A549 (cell line): ENCODE data around the gene ERFE. TPM values are rescaled to one million over a fixed set of nuclear protein-coding genes. Genes with fewer than 3 reads are reported as not detected.

Source experiments
- ATAC-seq, 2 experiments: fragments of 200-7000 bp in 1 of 2; fragments of >200 bp in 1 of 2; cut with Nextera tagmentation in 1 of 2; cut with Tn5 transposase in 1 of 2; 3 replicates each; pipeline versions ENCODE4 v1.8.0 to v1.9.1; 2018 to 2020; ENCODE audit warnings: mild to moderate bottlenecking in 1 of 2, moderate library complexity in 1 of 2
- CTCF ChIA-PET: fragments of 300-600 bp; sonication (Branson Sonifier 250); formaldehyde crosslinking; extraction: SDS; loops from one replicate; lab custom pipeline; 2021; ENCODE audit warnings: antibody characterized with exemption, inconsistent platforms; lab: Yijun Ruan, JAX
- POLR2A ChIA-PET: fragments of 350-600 bp; formaldehyde crosslinking; extraction: SDS; loops from one replicate; lab custom pipeline; 2021; ENCODE audit warnings: antibody characterized with exemption, inconsistent platforms; lab: Yijun Ruan, JAX
- DNase-seq, 2 experiments: peaks; one replicate each; pipeline versions ENCODE4 v3.0.0 to v3.0.0-alpha.2; 2011 to 2016; ENCODE audit warnings: low read depth in 1 of 2, low spot score in 1 of 2
- FAIRE-seq: peaks from 2 replicates; lab custom pipeline; 2011; peaks lifted over from hg19 to GRCh38; lab: Jason Lieb, UNC
- H3K27ac ChIP-seq, 2 experiments: fragments of >200 bp; sonication (Bioruptor Twin); formaldehyde crosslinking; 3 replicates each; pipeline ENCODE4 v1.5.1; 2016 to 2017
- H3K4me1 ChIP-seq: fragments of >200 bp; sonication (Bioruptor Twin); formaldehyde crosslinking; 3 replicates; pipeline ENCODE4 v1.6.1; 2016
- H3K4me2 ChIP-seq: fragments of >200 bp; sonication (Bioruptor Twin); formaldehyde crosslinking; 3 replicates; pipeline ENCODE4 v1.6.1; 2016
- H3K4me3 ChIP-seq: fragments of >200 bp; sonication (Bioruptor Twin); formaldehyde crosslinking; 3 replicates; pipeline ENCODE4 v1.5.1; 2016
- H3K9me3 ChIP-seq: fragments of >200 bp; sonication (Bioruptor Twin); formaldehyde crosslinking; 3 replicates; pipeline ENCODE4 v1.6.1; 2016
- CEBPB ChIP-seq, 2 experiments: fragments of >200 bp in 1 of 2; sonication (Bioruptor Twin) in 1 of 2; formaldehyde crosslinking in 1 of 2; IDR thresholded peaks; 2 replicates each; pipeline ENCODE4 v1.6.1; 2012 to 2016
- CHD2 ChIP-seq: fragments of 150-350 bp; IDR thresholded peaks from 2 replicates; pipeline ENCODE4 v1.6.1; 2014; ENCODE audit warnings: low read length; ENCODE audit not compliant: partially characterized antibody
- CTCF ChIP-seq: fragments of >200 bp; sonication (Bioruptor Twin); formaldehyde crosslinking; IDR thresholded peaks from 3 replicates; pipeline ENCODE4 v1.5.1; 2016
- EHF ChIP-seq: fragments of 250-450 bp; sonication (Bioruptor Pico); IDR thresholded peaks from 2 replicates; pipeline ENCODE4 v1.5.0; 2020; ENCODE audit warnings: mild to moderate bottlenecking
- EHMT2 ChIP-seq: fragments of 200-600 bp; sonication (generic); IDR thresholded peaks from 2 replicates; pipeline ENCODE4 v1.6.1; 2016; ENCODE audit warnings: antibody characterized with exemption, low read depth, mild to moderate bottlenecking, moderate library complexity
- EP300 ChIP-seq, 2 experiments: fragments of >200 bp; sonication (Bioruptor Twin); formaldehyde crosslinking; IDR thresholded peaks; 2 replicates in 1 of 2; 3 replicates in 1 of 2; pipeline ENCODE4 v1.6.1; 2016 to 2017
- FOSB ChIP-seq: fragments of 250-450 bp; sonication (Bioruptor Pico); IDR thresholded peaks from 2 replicates; pipeline ENCODE4 v1.5.0; 2020; ENCODE audit warnings: mild to moderate bottlenecking, moderate library complexity
- FOSL2 ChIP-seq, 2 experiments: fragments of 450-650 bp in 1 of 2; fragments of >200 bp in 1 of 2; sonication (Bioruptor Twin) in 1 of 2; formaldehyde crosslinking; IDR thresholded peaks; 2 replicates each; pipeline versions ENCODE4 v1.5.0 to v1.6.1; 2016 to 2020; ENCODE audit warnings: mild to moderate bottlenecking in 1 of 2, moderate library complexity in 1 of 2
- HDAC2 ChIP-seq: fragments of 200-600 bp; sonication (generic); IDR thresholded peaks from 2 replicates; pipeline ENCODE4 v1.6.1; 2016
- HOXA7 ChIP-seq: fragments of 250-450 bp; sonication (Bioruptor Pico); IDR thresholded peaks from 2 replicates; pipeline ENCODE4 v1.5.0; 2020; ENCODE audit warnings: mild to moderate bottlenecking, moderate library complexity
- JUN ChIP-seq, 2 experiments: fragments of >200 bp; sonication (Bioruptor Twin); formaldehyde crosslinking; IDR thresholded peaks; 2 replicates in 1 of 2; 3 replicates in 1 of 2; pipeline ENCODE4 v1.6.1; 2016 to 2017
- MAX ChIP-seq: IDR thresholded peaks from 2 replicates; pipeline ENCODE4 v1.6.1; 2012
- NFE2L2 ChIP-seq: fragments of 150-350 bp; conservative IDR thresholded peaks from 2 replicates; pipeline ENCODE4 v1.6.1; 2014; ENCODE audit warnings: low read length
- POLR2A ChIP-seq: IDR thresholded peaks from 2 replicates; pipeline ENCODE4 v1.6.1; 2012; ENCODE audit warnings: mild to moderate bottlenecking, low read length
- RAD21 ChIP-seq, 2 experiments: fragments of >200 bp in 1 of 2; sonication (Bioruptor Twin) in 1 of 2; formaldehyde crosslinking in 1 of 2; IDR thresholded peaks in 1 of 2; conservative IDR thresholded peaks in 1 of 2; 2 replicates in 1 of 2; 3 replicates in 1 of 2; pipeline ENCODE4 v1.6.1; 2012 to 2018; ENCODE audit warnings: inconsistent platforms in 1 of 2
- RFX5 ChIP-seq: fragments of 450-650 bp; IDR thresholded peaks from 2 replicates; pipeline ENCODE4 v1.7.1; 2014; ENCODE audit warnings: antibody characterized with exemption, mild to moderate bottlenecking, moderate library complexity
- SMC3 ChIP-seq: fragments of >200 bp; sonication (Bioruptor Twin); formaldehyde crosslinking; IDR thresholded peaks from 3 replicates; pipeline ENCODE4 v1.6.1; 2018; ENCODE audit warnings: inconsistent platforms
- TFCP2L1 ChIP-seq: fragments of 250-450 bp; sonication (Bioruptor Pico); IDR thresholded peaks from 2 replicates; pipeline ENCODE4 v1.5.0; 2021; ENCODE audit warnings: mild to moderate bottlenecking
- USF2 ChIP-seq: fragments of 450-650 bp; IDR thresholded peaks from 2 replicates; pipeline ENCODE4 v1.6.1; 2014; ENCODE audit warnings: antibody characterized with exemption
- ZC3H11A ChIP-seq: fragments of 450-650 bp; IDR thresholded peaks from 2 replicates; pipeline ENCODE4 v1.6.1; 2014; ENCODE audit warnings: antibody characterized with exemption, mild to moderate bottlenecking
- ZNF302 ChIP-seq: fragments of 250-450 bp; sonication (Bioruptor Pico); IDR thresholded peaks from 2 replicates; pipeline ENCODE4 v1.9.0; 2021; ENCODE audit warnings: inconsistent platforms, mild to moderate bottlenecking, moderate library complexity
- ZSCAN20 ChIP-seq: fragments of 250-450 bp; sonication (Bioruptor Pico); IDR thresholded peaks from 2 replicates; pipeline ENCODE4 v1.8.0; 2022; ENCODE audit warnings: mild to moderate bottlenecking, moderate library complexity
- WGBS: methylation state at CpG from one replicate; pipeline ENCODE4 v1.1.6; 2017; ENCODE audit errors: missing lambda C conversion rate; 5-methylcytosine and 5-hydroxymethylcytosine counted together
- polyA minus RNA-seq: library from RNA; depleted of rRNA, polyadenylated mRNA; stranded (reverse); fragments of >200 nt; gene quantifications from 2 replicates; pipeline ENCODE4 v1.2.3, GENCODE V29; 2011; rRNA and poly(A)+ RNA removed
- polyA plus RNA-seq, 4 experiments: library from polyadenylated mRNA; depleted of rRNA in 3 of 4; stranded (reverse); fragments of >200 nt; fragmentation: RNase III in 1 of 4; extraction: RNeasy Plus Mini Kit Qiagen cat#74134 plus additional on column Dnase treatment in 1 of 4; gene quantifications; 2 replicates in 3 of 4; 3 replicates in 1 of 4; pipeline ENCODE4 v1.2.3, GENCODE V29; 2011 to 2017
- TF ChIP-seq, protein P1 (sequence below): IDR thresholded peaks from 2 replicates; pipeline ENCODE4 v1.6.1; 2012

ERFE gene
- polyA plus RNA-seq (2011; rRNA removed) = 2.6 and 3.7 TPM in 2 replicates
- polyA plus RNA-seq (2012; cell fraction: cytosol; rRNA removed) = 4.6 and 6.8 TPM in 2 replicates
- polyA plus RNA-seq (2012; cell fraction: nucleus; rRNA removed) = 11.7 and 15.4 TPM in 2 replicates
- polyA plus RNA-seq (2017; fragmentation: RNase III; extraction: RNeasy Plus Mini Kit Qiagen cat#74134 plus additional on column Dnase treatment) = 2.0 to 3.6 TPM (median 2.6 TPM) in 3 replicates
- polyA minus RNA-seq = 1.7 and 2.4 TPM in 2 replicates

GRCh38 chr2:238158509-238159070 lies at the start of gene ERFE:
TSS of gene ERFE (plus strand) at chr2:238158970. CDS start at chr2:238159008, 38 bp downstream.
- ATAC-seq (peak; percentile 40 to 66; a peak in 5 of 6 replicates), FAIRE-seq (no peak), DNase-seq (peak; percentile 49 to 58)
- 59% methylated on average over 18 of the region's 61 CpGs for WGBS
- Histone ChIP-seq H3K9me3 (no peaks in the 10 kb centered on the region), H3K4me2 (peak within 1 kb of the TSS; percentile 92), H3K4me1 (peaks cover 15% of the 10 kb centered on the region; the same call in 2 of the 3 replicates), H3K4me3 (peak within 1 kb of the TSS; percentile 59), H3K27ac (peak within 1 kb of the TSS; percentile 72 to 98)
- ChIA-PET CTCF (interaction anchor here (0.8 to 2.7 kb wide), 5 partner anchors 16 to 231 kb away, joined by 3 to 15 read pairs (median 4); no protein-coding TSS in a partner anchor), POLR2A (no interaction called here)
- TF ChIP-seq CTCF = peak; percentile 64
- 0 out of 2 replicates have a peak, but pooled peaks have one; percentile 13 for TF ChIP-seq POLR2A
- TF ChIP-seq FOSB (CRISPR knock-in tag) = no peak
- peak; percentile 45; the same call in 1 of the 2 replicates for TF ChIP-seq MAX
- peak; percentile 66 for TF ChIP-seq SMC3
- TF ChIP-seq RAD21 (conservative IDR thresholded peaks at IDR 0.05 in 1 of 2, IDR thresholded peaks at IDR 0.05 in 1 of 2) = peak in 1 of 2 experiments; percentile 46; a peak in 3 of 5 replicates
- no peak for TF ChIP-seq EHMT2
- no peak for TF ChIP-seq ZNF302 (CRISPR knock-in tag)

DNA sequence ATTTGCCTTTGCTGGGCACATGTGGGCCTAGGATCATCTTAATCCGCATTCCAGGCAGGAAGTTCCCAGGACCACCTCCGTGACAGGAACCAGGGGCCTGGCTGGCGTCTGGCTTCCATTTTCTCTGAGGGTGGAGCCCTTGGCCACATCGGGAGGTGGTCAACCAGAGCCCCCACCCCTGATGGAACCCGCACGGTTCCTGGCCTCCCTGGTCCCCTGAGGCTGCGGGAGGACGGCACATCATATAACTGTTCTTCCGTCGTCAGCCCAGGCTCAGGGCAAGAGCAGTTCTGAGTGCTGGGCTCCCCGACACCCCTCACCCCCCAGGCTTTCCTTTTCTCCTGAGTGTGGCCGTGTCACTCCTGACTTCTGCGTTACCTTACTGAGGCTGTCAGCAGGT lies 45.2 kb upstream of the ERFE start:
- ATAC-seq = no peak
- ChIA-PET CTCF (no interaction called here), POLR2A (no interaction called here)
- TF ChIP-seq SMC3 = no peak
- no peak for TF ChIP-seq ZC3H11A
- TF ChIP-seq RFX5 = no peak
- no peak for TF ChIP-seq JUN (IDR thresholded peaks at IDR 0.05)
- H3K27ac ChIP-seq = no peak overlapping the region
- no peak overlapping the region for H3K4me2 ChIP-seq
- DNase-seq = no peak
- 80% methylated on average over 13 of the region's 13 CpGs for WGBS
- H3K9me3 ChIP-seq = peaks cover 20% of the 10 kb centered on the region
- H3K4me1 ChIP-seq = no peaks in the 10 kb centered on the region
- H3K4me3 ChIP-seq = no peak overlapping the region
- FAIRE-seq = no peak

DNA sequence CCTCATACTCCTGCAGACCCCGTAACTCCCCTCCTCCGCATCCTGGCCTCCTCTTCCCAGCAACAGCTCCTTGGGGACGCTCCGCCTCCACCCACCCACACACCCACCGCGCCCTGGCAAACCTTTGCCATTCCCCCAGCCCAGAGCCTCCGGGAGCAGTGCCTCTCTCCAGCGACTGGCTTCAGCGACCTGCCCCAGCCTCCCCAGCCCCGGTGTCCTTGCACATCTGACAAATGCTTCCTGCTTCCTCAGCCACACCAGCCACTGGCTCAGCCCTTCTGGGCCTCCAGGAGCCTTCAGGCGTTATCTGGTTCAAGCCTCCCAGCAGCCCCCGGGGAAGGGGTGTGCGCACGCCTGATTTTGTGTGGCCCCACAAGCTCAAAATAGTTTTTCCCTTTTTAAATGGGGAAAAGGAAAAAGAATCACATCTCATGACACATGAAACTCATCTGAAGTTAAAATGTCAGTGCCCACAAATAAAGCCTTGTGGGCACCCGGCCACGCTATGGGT lies 44.4 kb upstream of the ERFE start:
- CTCF ChIA-PET = interaction anchor here (0.7 to 1.4 kb wide), 3 partner anchors 10 to 106 kb away, joined by 3 read pairs; no protein-coding TSS in a partner anchor
- FAIRE-seq (no peak), ATAC-seq (no peak), DNase-seq (no peak)
- POLR2A ChIA-PET = no interaction called here
- no peak for TF ChIP-seq USF2
- TF ChIP-seq FOSL2 (IDR thresholded peaks at IDR 0.05) = no peak
- TF ChIP-seq FOSL2 (CRISPR knock-in tag; IDR thresholded peaks at IDR 0.05) = no peak
- TF ChIP-seq TFCP2L1 = no peak
- no peak for TF ChIP-seq NFE2L2
- TF ChIP-seq CEBPB (IDR thresholded peaks at IDR 0.05) = no peak
- no peak for TF ChIP-seq CHD2
- no peak for TF ChIP-seq POLR2A
- no peak for TF ChIP-seq HDAC2
- no peak for TF ChIP-seq EHF (CRISPR knock-in tag)
- no peak for TF ChIP-seq RAD21 (conservative IDR thresholded peaks at IDR 0.05 in 1 of 2, IDR thresholded peaks at IDR 0.05 in 1 of 2)
- TF ChIP-seq ZSCAN20 (CRISPR knock-in tag) = no peak
- no peak for TF ChIP-seq ZC3H11A
- no peak for TF ChIP-seq EP300 (IDR thresholded peaks at IDR 0.05)
- TF ChIP-seq, protein P1, sequence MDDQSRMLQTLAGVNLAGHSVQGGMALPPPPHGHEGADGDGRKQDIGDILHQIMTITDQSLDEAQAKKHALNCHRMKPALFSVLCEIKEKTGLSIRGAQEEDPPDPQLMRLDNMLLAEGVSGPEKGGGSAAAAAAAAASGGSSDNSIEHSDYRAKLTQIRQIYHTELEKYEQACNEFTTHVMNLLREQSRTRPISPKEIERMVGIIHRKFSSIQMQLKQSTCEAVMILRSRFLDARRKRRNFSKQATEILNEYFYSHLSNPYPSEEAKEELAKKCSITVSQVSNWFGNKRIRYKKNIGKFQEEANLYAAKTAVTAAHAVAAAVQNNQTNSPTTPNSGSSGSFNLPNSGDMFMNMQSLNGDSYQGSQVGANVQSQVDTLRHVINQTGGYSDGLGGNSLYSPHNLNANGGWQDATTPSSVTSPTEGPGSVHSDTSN = no peak
- no peak for TF ChIP-seq HOXA7
- H3K4me1 ChIP-seq = no peaks in the 10 kb centered on the region
- H3K9me3 ChIP-seq = peaks cover 20% of the 10 kb centered on the region
- no peak overlapping the region for H3K4me2 ChIP-seq
- H3K27ac ChIP-seq = no peak overlapping the region
- 79% methylated on average over 16 of the region's 16 CpGs for WGBS
- H3K4me3 ChIP-seq = no peak overlapping the region
